Hepatocyte (in vitro differentiated cells): ENCODE measurements around the gene HPCAL1.

Source experiments
- CTCF ChIP-seq: fragments of 200-600 bp; sonication (generic); IDR thresholded peaks from 2 replicates; pipeline ENCODE4 v1.5.1; 2016; ENCODE audit warnings: antibody characterized with exemption, mild to moderate bottlenecking; ENCODE audit not compliant: poor library complexity
- EZH2 ChIP-seq: fragments of 200-600 bp; sonication (generic); IDR thresholded peaks from 2 replicates; pipeline ENCODE4 v1.6.1; 2016; ENCODE audit warnings: antibody characterized with exemption, mild to moderate bottlenecking, borderline replicate concordance

DNA sequence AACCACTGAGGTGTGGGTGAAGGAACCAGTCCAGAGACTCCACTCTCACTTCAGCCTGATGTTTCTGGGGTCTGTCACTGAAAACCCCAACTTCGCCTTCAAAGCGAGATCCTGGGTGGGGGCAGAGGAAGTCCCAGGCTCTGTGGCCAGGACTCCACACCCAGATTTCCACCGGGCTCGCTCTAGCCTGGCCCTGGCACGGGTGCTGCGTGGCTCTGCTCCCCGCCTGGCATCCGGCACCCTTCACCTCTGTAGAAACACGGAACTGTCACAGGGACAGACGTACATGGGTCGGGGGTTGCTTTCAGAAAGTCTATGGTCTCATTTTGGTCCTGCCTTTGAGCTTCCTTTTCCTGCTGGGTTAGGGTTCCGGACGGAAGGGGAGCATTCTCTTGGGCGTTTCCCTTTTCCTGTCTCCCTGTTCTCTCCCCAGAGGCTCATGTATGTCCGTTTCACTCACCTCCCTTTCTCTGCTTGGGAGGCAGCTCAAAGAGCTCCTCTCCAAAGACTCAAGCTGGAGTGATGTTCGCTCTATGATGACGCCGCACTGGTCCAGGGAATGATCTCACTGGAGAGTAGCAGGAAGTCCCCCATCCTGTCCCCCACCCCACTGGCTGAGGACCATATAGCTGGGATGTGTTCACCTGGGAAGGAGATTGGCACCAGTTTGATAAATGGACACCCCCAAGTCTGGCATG lies 103.9 kb downstream of the HPCAL1 start:
- TF ChIP-seq CTCF (no peak), EZH2 (no peak)
